H1 (cell line): Measurements from ENCODE around the gene ASH1L. TPM values are rescaled to one million over a fixed set of nuclear protein-coding genes. Genes with fewer than 3 reads are reported as not detected.

Source experiments
- SP1 ChIP-seq: IDR thresholded peaks from 2 replicates; pipeline ENCODE4 v1.6.1; 2011; ENCODE audit warnings: low read depth, low read length
- polyA plus RNA-seq, 7 experiments: library from polyadenylated mRNA; depleted of rRNA in 3 of 7; stranded (reverse) in 5 of 7; unstranded in 2 of 7; fragments of >200 nt in 5 of 7; fragments of 200-250 nt in 2 of 7; gene quantifications; 1 replicate in 5 of 7; 2 replicates in 1 of 7; 4 replicates in 1 of 7; pipeline versions ENCODE4 v1.2.1 to v1.2.3, GENCODE V29; 2011 to 2013; ENCODE audit warnings: missing spikeins in 2 of 7, mixed read lengths in 2 of 7
- total RNA-seq: library from RNA; stranded (reverse); fragmentation: NEBNext Ultra II Directional; extraction: Animal tissue kit (Norgen Biotek cat#: 25700); gene quantifications from 2 replicates; pipeline ENCODE4 v1.2.1, GENCODE V29; 2021

Gene ASH1L
- total and polyA plus RNA-seq, 2 of the 8 experiments (the other 6 are each of a cell fraction or from before 2014, with no cell fraction given) = 7.5 to 27.6 TPM

DNA sequence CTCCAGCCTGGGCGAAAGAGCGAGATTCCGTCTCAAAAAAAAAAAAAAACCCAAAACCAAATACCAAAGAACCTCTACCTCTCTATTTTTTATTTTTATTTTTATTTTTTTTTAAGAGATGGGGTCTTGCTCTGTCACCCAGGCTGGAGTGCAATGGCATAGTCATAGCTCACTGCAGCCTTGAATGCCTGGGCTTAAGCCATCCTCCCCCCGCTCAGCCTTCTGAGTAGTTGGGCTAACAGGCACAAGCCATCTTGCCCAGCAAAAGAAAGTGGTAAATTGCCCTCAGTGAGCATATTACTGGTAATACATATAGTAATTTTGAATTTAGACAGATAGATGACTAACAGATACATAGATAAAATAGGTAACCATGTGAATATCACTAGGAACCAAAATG, 77.4 kb downstream of the ASH1L start (continued):
- no peak for TF ChIP-seq SP1
- TF ChIP-seq, all 59 proteins: peak for 0
